Right cardiac atrium (tissue), 5 donors: ENCODE measurements around the gene C1QTNF1. TPM values are rescaled to one million over a fixed set of nuclear protein-coding genes. Genes with fewer than 3 reads are reported as not detected.

Experiments
- ATAC-seq, 2 donors: fragments of 200-7000 bp; cut with Tn5 transposase; one replicate each; pipeline versions ENCODE4 v1.8.0 to v1.9.1; 2020; ENCODE audit warnings: moderate library complexity in 2 of 2, mild to moderate bottlenecking in 1 of 2
- DNase-seq, 3 donors: peaks; one replicate each; pipeline ENCODE4 v3.0.0-alpha.2; 2020
- H3K27ac ChIP-seq: one replicate; pipeline ENCODE4 v1.5.1; 2013; ENCODE audit warnings: mild to moderate bottlenecking, low read length, control low read depth, moderate library complexity
- H3K27me3 ChIP-seq: one replicate; pipeline ENCODE4 v1.6.1; 2013; ENCODE audit not compliant: control insufficient read depth, insufficient read depth
- H3K4me1 ChIP-seq: one replicate; pipeline ENCODE4 v1.6.1; 2013; ENCODE audit warnings: low read length; ENCODE audit not compliant: control insufficient read depth, insufficient read depth
- H3K4me3 ChIP-seq: one replicate; pipeline ENCODE4 v1.5.1; 2013; ENCODE audit warnings: low read length, control low read depth
- H3K9me3 ChIP-seq: one replicate; pipeline ENCODE4 v1.6.1; 2013; ENCODE audit warnings: low read length; ENCODE audit not compliant: control insufficient read depth
- WGBS: extraction: QIAGEN DNeasy Blood & Tissue Kit; methylation state at CpG from one replicate; pipeline ENCODE4 v1.1.7; 2013; 5-methylcytosine and 5-hydroxymethylcytosine counted together
- intact Hi-C, 4 donors: fragments of 100-400 bp; cut with DNase I; formaldehyde crosslinking; loops; one replicate each; pipeline versions ENCODE4 v1.11.0 to v1.14.0; 2022 to 2023
- polyA plus RNA-seq: library from polyadenylated mRNA; stranded (reverse); fragments of 200-250 nt; gene quantifications from one replicate; pipeline ENCODE4 v1.2.3, GENCODE V29; 2013
- total RNA-seq, 4 donors: library from RNA; stranded (reverse); fragmentation: NEBNext Ultra II Directional; extraction: Animal tissue kit (Norgen Biotek cat#: 25700); gene quantifications; one replicate each; pipeline ENCODE4 v1.2.1, GENCODE V29; 2021
- donor health status: healthy with polysubstance abuse.
- donor health status: DM: no; HTN: yes; CAD: no.
- donor health status: DM: no; HTN: no; CAD: no.
- donor health status: DM: no; HTN: yes; CAD: no; lungs with severe emphysema.
- donor health status: DM: yes; HTN: yes; CAD: no.

The C1QTNF1 gene
- total and polyA plus RNA-seq, 5 donors, result 232 to 655 (median 286) TPM

DNA sequence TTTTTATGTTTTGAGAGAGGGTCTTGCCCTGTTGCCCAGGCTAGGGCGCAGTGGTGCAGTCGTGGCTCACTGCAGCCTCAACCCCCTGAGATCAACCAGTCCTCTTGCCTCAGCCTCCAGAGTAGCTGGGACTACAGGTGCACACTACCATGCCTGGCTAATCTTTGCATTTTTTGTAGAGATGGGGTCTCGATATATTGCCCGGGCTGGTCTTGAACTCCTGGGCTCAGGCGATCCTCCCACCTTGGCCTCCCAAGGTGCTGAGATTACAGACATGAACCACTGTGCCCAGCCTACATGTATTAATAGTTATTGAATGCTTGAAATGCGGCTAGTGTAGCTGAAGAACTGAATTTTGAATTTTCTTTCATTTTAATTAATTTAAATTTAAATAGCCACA is 12.2 kb downstream of the C1QTNF1 start:
- H3K9me3 ChIP-seq, result no peaks in the 10 kb centered on the region
- H3K4me3 ChIP-seq, result no peak overlapping the region
- 96% methylated on average over 6 of the region's 6 CpGs for WGBS
- H3K27me3 ChIP-seq, result no peaks in the 10 kb centered on the region
- DNase-seq (peak in 1 of 3 donors; percentile 20), ATAC-seq (no peak)
- intact Hi-C loops, result no loop called here
- H3K4me1 ChIP-seq, result peaks cover 8% of the 10 kb centered on the region
- H3K27ac ChIP-seq, result no peak overlapping the region

DNA sequence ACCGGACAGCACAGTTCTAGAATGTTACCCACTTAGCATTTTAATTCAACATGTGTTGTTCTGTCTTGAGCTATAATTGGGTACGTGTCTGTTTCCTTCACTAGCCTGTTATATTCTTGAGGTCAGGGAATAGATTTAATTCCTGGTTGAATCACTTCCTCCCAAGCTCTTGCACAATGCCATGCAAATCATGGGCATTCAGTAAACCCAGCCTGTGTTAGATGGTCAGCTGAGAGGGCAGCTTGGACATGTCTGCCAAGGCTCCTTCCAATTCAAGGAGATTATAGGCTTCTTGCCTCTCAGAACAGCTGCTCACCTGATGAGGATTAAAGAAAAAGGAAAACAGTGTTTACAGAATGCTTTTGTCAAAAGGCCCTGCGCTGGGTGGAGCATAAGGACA is 12.6 kb downstream of the C1QTNF1 start:
- no peak overlapping the region for H3K27ac ChIP-seq
- peaks cover 8% of the 10 kb centered on the region for H3K4me1 ChIP-seq

DNA sequence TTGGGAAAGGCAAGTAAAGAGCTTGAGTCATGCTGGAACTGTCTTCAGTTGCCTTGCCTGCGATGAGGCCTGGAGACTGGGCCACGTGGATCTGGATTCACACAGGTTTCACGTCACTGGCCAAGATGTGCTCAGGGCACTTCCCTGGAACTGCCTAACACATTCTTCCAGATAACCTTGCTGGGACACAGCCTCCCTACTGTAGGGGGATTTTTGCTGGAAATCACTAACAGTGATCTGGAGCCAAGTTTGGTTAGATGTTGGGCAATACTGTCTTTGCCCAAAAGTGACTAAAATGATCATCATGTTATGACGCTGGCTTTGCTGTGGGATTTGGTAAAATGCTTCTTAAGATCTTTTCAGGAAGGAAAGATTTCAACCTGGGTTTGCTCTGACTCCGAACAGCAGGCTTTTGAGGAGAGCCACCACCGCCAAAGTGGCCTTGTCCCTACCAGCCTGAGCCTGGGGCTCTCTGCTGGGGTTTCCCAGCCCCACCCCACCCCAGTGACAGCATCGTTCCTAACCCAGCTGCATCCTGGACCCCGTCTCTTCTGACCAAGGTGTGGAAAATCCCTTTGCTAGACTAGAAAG is 14.7 kb downstream of the C1QTNF1 start:
- ATAC-seq (peak; percentile 46 to 63), DNase-seq (peak; percentile 68 to 83 (median 82))
- H3K27me3 ChIP-seq, result no peaks in the 10 kb centered on the region
- H3K27ac ChIP-seq, result no peak overlapping the region
- peaks cover 4% of the 10 kb centered on the region for H3K4me1 ChIP-seq
- WGBS, result 60% methylated on average over 8 of the region's 8 CpGs
- H3K9me3 ChIP-seq, result no peaks in the 10 kb centered on the region
- no peak overlapping the region for H3K4me3 ChIP-seq
- intact Hi-C loops, result no loop called here

More for the DNA sequence above, 12.6 kb downstream of the C1QTNF1 start:
- intact Hi-C loops, result no loop called here
- H3K9me3 ChIP-seq, result no peaks in the 10 kb centered on the region
- H3K4me3 ChIP-seq, result no peak overlapping the region
- DNase-seq, result peak in 1 of 3 donors; percentile 41
- no peaks in the 10 kb centered on the region for H3K27me3 ChIP-seq
- ATAC-seq, result peak in 1 of 2 donors; percentile 22
- 67% methylated on average over 3 of the region's 3 CpGs for WGBS

DNA sequence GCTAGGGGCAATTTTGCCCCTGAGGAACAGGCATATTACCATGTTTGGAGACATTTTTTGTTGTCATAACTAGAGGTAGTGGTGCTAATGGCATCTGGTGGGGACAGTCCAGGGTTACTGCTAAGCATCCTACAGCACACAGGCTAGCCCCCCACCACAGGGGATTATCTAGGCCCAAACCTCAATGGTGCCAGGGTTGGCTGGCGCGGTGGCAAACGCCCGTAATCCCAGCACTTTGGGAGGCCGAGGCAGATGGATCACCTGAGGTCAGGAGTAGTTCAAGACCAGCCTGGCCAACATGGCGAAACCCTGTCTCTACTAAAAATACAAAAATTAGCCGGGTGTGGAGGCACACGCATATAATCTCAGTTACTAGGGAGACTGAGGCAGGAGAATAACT is 15.2 kb downstream of the C1QTNF1 start:
- DNase-seq (peak in 2 of 3 donors; percentile 41 to 52), ATAC-seq (no peak)
- no peaks in the 10 kb centered on the region for H3K4me1 ChIP-seq
- H3K27me3 ChIP-seq, result no peaks in the 10 kb centered on the region
- H3K4me3 ChIP-seq, result no peak overlapping the region
- no peaks in the 10 kb centered on the region for H3K9me3 ChIP-seq
- intact Hi-C loops, result no loop called here
- H3K27ac ChIP-seq, result no peak overlapping the region
- WGBS, result 95% methylated on average over 8 of the region's 8 CpGs

DNA sequence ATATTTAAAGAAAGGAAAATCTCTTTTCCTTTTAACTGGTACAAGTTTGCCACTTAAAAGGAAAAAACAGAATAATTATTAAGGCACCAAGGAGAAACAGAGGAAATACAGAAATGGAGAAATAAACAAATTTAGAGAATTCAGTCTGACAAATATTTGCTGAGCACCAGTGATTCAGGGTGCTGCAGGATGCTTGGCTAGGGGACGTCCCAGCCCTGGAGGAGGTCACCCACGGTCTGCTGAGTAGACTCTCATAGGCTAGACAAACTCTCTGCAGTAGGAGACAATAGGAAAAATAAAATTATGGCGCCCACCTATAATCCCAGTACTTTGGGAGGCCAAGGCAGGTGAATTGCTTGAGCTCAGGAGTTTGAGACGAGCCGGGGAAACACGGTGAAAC is 15.9 kb downstream of the C1QTNF1 start:
- ATAC-seq (no peak), DNase-seq (peak in 2 of 3 donors; percentile 5 to 17)
- Histone ChIP-seq H3K4me3 (no peak overlapping the region), H3K27me3 (no peaks in the 10 kb centered on the region), H3K27ac (no peak overlapping the region), H3K4me1 (no peaks in the 10 kb centered on the region), H3K9me3 (no peaks in the 10 kb centered on the region)
- 95% methylated on average over 6 of the region's 6 CpGs for WGBS
- intact Hi-C loops, result no loop called here

DNA sequence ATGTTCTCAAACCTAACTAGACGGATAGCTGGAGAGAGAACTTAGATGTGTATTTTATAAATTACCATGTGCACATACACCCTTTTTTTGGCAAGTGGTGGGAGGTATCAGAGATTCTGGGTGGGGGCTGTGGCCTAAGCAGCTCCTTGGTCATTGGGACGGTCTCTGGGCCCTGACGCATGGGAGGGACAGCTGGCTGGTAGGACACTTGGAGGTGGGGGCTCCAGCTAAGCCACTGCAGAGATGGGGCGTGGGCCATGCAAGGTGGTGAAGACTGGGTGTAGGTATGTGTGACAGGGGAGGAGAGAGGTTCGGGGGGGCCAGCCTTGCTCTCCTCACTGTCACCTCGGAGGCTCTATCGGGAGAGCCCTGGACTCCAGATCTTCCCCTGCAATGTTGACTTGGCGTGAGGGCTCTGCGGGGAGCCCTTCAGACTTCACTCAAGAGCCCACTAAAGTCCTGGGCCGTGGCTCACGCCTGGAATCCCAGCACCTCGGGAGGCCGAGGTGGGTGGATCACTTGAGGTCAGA is 17.1 kb downstream of the C1QTNF1 start:
- intact Hi-C loops, result no loop called here
- Histone ChIP-seq H3K9me3 (no peaks in the 10 kb centered on the region), H3K4me1 (no peaks in the 10 kb centered on the region), H3K27me3 (no peaks in the 10 kb centered on the region), H3K27ac (no peak overlapping the region), H3K4me3 (no peak overlapping the region)
- WGBS, result 92% methylated on average over 13 of the region's 13 CpGs
- ATAC-seq (no peak), DNase-seq (peak in 2 of 3 donors; percentile 33 to 53)

DNA sequence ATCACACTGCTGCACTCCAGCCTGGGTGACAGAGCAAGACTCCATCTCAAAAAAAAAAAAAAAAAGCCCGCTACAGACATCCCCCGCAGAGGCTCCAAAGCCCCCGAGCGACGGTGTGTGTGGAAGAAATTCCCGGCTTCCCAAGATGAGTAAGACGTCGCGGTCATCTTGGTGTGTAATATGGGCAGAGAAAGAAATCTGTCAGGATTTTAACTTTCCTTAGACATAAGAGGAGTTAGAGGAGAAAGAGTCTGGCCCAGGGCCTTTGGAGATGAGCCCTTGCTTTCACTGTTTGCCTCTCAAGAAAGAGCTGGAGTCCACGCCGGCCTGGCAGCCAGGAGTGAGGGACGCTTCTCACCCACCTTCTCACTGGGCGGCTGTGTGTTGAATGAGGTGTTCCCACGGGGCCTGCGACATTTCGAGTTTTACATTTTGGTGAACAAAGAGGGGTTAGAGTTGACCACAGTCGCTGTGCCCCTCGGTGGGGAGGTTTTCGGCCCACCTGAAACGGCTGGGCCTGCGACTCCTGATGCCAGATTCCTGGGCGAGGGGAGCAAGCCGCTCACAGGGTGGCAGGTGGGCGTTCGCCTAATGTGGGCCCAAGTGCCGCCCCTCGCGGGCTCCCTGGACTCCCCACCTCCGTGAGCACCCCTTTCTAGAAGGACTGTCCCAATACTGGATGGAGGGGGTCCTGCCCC is 17.9 kb downstream of the C1QTNF1 start:
- peak in 2 of 3 donors; percentile 17 to 65 for DNase-seq
- Histone ChIP-seq H3K4me1 (no peaks in the 10 kb centered on the region), H3K27me3 (no peaks in the 10 kb centered on the region), H3K27ac (no peak overlapping the region), H3K4me3 (no peak overlapping the region), H3K9me3 (no peaks in the 10 kb centered on the region)
- WGBS, result 84% methylated on average over 29 of the region's 29 CpGs
- intact Hi-C loops, result no loop called here
- no peak for ATAC-seq

DNA sequence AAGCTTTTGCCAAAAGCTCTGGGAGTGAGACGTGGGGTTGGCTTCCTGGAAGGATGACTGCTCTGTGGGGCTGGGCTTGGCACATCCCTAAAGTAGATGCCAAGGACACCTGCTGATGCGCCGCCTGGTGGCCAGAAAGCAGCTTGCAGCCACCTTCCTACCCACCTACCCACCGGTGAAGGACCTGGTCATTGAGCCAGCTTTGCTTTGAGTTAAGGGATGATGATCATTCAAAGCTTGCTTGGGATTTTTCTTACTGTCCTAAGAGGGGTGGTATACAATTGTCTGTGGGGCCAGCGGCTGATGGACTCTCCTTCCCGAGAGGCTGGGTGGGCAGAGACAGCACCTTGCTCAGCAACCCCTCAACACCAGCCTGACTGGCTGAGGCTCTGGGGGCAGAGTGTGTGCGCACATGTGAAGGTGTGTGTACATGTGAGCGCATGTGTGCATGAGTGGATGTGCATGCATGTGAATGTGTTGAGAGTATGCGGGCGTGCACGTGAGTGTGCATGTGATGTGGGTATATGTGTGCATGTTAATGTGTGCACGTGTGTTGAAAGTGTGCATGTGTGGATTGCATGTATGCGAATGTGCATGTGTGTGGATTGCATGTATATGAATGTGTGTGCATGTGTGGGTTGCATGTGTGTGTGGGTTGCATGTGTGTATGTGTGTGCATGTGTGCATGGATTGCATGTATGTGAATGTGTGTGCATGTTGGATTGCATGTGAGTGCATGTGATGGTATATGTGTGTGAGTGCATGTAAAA is 18.6 kb downstream of the C1QTNF1 start:
- DNase-seq (peak; percentile 65 to 88 (median 85)), ATAC-seq (peak; percentile 0 to 4)
- intact Hi-C loops, result no loop called here
- no peak overlapping the region for H3K4me3 ChIP-seq
- H3K9me3 ChIP-seq, result no peaks in the 10 kb centered on the region
- peaks cover 1% of the 10 kb centered on the region for H3K4me1 ChIP-seq
- H3K27me3 ChIP-seq, result no peaks in the 10 kb centered on the region
- H3K27ac ChIP-seq, result no peak overlapping the region
- 63% methylated on average over 13 of the region's 13 CpGs for WGBS

DNA sequence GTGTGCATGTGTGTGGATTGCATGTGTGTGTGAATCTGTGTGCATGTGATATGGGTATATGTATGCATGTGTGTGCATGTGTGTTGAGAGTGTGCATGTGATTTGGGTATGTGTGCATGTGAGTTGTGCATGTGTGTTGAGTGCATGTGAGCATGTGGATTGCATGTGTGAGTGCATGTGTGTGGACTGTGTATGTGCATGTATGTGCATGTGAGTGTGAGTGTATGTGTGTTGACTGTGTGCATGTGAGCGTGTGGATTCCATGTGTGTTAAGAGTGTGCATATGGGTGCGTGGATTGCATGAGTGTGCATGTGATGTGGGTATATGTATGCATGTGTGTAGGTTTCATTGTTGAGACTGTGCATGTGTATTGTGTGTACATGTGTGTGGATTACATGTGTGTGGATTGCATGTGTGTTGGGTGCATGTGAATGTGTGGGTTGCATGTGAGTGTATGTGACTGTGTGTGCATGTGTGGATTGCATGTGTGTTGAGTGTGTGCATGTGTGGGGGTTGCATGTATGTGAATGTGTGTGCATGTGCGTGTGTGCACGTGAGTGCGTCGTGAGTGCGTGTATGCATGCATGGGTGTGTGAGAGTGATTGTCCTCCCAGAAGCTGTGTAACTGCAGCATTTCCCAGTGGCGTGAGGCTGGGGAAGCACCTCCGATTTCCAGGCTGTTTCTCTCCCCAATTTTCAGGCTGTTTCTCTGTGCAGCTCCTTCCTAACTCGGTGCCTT is 19.4 kb downstream of the C1QTNF1 start:
- Histone ChIP-seq H3K4me3 (no peak overlapping the region), H3K9me3 (no peaks in the 10 kb centered on the region), H3K27me3 (no peaks in the 10 kb centered on the region), H3K4me1 (peaks cover 3% of the 10 kb centered on the region), H3K27ac (no peak overlapping the region)
- intact Hi-C loops, result no loop called here
- WGBS, result 88% methylated on average over 10 of the region's 10 CpGs
- DNase-seq, result peak in 1 of 3 donors; percentile 42
- ATAC-seq, result no peak

DNA sequence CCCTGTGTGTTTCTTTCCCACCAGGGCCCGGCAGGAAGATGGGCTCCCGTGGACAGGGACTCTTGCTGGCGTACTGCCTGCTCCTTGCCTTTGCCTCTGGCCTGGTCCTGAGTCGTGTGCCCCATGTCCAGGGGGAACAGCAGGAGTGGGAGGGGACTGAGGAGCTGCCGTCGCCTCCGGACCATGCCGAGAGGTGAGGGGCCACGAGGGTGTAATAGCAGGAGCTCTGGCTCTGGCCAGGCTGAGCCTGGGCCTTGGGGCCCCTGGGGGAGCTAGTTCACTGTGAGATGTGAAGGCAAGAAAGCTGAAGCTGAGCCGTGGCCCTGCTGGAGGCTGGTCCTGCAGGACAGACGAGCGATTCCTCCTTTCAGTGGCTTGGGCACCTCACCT is 20.0 kb downstream of the C1QTNF1 start:
- peak in 1 of 3 donors; percentile 47 for DNase-seq
- ATAC-seq, result no peak
- H3K27ac ChIP-seq, result no peak overlapping the region

More for the DNA sequence above, 20.0 kb downstream of the C1QTNF1 start:
- 63% methylated on average over 12 of the region's 12 CpGs for WGBS
- H3K4me1 ChIP-seq, result peaks cover 3% of the 10 kb centered on the region
- no peaks in the 10 kb centered on the region for H3K9me3 ChIP-seq
- intact Hi-C loops, result no loop called here
- H3K4me3 ChIP-seq, result no peak overlapping the region
- no peaks in the 10 kb centered on the region for H3K27me3 ChIP-seq
